CD4-positive, alpha-beta T cell treated with Interleukin-21 for 1 hour (primary cell): ENCODE data around the gene TCF12.
"Not testable (repeated sequence)": the region's sequence is repeated elsewhere in the genome, so short reads cannot be mapped to it uniquely, and the experiment has no call there.

Source experiments
- DNase-seq: peaks from one replicate; pipeline ENCODE4 v3.0.0-alpha.2; 2020

TCF12 gene

DNA sequence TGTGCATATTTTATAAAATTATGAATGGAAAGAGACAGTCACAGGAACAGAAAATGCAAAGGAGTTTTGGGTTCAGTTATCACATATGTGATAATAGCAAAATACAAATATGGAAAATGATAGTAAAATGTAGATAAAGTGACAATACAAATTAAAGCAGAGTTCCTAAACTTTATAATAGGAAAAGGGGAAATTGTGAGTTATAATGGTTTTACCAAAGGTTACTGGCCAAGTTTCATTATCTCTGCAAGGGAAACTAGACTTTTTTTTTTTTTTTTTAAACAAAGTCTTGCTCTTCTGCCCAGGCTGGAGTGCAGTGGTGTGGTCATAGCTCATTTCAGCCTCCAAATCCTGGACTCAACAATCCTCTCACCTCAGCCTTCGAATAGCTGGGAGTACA is 229.2 kb downstream of the TCF12 start:
- DNase-seq, result no peak

GRCh38 chr15:57148262-57148661 is 229.8 kb downstream of the TCF12 start:
- no peak for DNase-seq

- DNase-seq, result no peak
Measured at GRCh38 chr15:57149196-57149595, 230.8 kb downstream of the TCF12 start.

DNA sequence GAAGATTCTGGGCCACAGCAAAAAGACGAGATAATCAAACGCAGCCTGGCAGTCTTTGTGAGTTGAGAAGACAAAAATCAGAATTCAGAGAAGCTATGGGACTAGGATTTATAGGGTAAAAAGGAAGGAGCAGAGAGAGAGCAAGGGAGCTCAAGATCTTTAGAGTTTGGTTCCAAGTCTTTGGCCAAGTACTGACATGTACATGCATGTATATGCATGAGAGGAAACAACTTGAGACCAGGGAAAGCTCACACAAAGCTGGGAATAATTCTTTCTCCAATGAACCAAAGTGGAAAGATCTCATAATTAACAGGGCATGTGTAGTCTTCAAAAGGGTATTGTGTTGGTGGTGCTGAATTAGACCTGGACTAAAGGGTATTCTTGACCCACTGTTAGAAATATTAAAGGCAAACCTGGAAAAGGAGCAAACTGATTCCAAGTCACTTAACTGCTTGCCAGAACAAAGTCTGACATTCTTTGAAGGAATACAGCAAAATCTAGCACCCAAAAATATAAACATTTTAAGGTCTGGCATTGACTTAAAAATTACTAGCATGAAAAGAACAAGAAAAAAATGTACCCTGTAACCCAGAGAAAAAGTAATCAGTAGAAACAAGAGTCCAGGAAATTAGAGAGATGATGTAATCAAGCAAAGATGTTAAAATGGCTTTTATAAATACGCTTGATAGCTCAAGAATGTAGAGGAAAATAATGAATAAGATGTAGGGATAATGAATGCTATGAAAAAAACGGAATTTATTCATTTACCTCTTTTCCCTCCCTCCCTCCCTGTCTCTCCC is 231.8 kb downstream of the TCF12 start:
- no peak for DNase-seq

DNA sequence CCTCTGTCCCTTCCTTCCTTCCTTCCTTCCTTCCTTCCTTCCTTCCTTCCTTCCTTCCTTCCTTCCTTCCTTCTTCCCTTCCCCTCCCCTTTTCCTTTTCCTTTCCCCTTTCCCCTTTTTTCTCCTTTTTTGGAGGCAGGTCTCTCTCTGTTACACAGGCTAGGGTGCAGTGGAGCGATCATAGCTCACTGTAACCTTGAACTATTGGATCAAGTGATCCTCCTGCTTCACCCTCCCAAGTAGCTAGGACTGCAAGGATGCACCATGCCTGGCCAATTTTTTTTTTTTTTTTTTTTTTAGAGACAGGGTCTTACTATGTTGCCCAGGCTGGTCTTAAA is 232.4 kb downstream of the TCF12 start:
- not testable (repeated sequence) for DNase-seq

- DNase-seq, result no peak
Measured at GRCh38 chr15:57152133-57152532, 233.7 kb downstream of the TCF12 start.

GRCh38 chr15:57152666-57153539 is 234.5 kb downstream of the TCF12 start:
- peak; percentile 13 for DNase-seq

GRCh38 chr15:57156210-57156884 is 237.9 kb downstream of the TCF12 start:
- no peak for DNase-seq

- no peak for DNase-seq
Measured at GRCh38 chr15:57158589-57158988, 240.1 kb downstream of the TCF12 start.

DNA sequence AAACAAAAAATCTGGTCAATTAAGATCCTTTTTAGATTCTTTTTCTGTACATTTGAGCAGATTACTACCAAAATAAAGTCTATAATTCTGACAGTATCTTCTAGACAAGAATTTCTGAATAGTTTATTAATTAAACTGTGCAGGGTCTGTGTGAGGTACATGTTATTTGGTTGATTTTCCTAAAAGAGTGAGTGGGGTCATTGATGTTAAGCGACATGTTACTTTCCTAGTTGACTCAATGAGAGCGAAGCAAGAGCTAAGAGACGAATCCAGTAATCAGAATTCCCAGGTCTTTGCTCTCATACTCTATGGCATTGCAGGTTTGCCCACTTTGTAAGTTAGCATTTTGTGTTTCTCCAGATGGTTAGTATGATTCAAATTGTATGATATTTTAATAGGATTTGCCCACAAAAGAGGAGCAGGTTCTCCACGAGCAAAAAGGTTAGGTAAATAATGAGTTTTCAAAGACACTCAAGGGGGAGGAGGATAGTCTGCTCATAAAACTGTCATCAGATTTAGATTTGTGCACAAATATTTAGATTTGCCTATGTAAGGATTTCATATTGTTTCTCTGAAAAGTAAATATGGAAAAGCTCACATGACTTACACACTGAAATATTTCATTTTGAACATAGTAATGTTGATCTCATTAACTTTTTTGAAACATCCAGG is 240.7 kb downstream of the TCF12 start:
- no peak for DNase-seq

DNA sequence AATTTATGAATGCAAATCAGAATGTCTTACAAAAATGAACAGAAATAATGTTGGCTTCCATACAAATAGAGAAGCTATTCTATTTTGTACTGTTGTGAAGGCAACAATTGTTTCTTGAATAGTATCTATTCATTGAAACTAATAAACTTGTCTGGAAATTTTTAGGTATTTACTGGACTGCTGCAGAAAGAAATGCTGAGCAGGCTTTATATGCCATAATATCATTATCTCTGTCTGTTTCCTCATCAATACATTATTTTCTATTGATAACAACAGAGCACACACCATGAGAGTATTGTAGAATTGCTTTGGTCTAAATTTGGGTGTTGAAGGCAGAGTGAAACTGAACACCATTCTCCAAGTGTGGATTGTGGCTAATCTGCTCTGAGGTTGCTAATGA is 241.3 kb downstream of the TCF12 start:
- DNase-seq, result no peak

- DNase-seq, result no peak
Measured at GRCh38 chr15:57160823-57161560, 242.5 kb downstream of the TCF12 start.

- not testable (repeated sequence) for DNase-seq
Measured at GRCh38 chr15:57164251-57164650, 245.8 kb downstream of the TCF12 start.

DNA sequence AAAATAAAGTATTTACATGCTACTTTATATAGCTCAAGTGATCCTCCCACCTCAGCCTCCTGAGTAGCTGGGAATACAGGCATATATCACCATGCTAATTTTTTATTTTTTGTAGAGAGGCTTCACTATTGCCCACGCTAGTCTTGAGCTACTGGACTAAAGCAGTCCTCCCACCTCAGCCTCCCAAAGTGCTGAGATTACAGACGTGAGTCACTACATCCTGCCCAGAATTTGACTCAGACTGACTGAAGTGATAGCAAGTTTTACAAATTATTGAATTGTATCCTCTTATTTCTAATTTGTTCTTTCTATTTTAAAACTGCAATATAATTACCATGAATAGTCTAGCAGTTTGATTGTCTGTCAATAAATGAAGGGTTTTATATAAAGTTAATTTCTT is 247.5 kb downstream of the TCF12 start:
- no peak for DNase-seq

DNA sequence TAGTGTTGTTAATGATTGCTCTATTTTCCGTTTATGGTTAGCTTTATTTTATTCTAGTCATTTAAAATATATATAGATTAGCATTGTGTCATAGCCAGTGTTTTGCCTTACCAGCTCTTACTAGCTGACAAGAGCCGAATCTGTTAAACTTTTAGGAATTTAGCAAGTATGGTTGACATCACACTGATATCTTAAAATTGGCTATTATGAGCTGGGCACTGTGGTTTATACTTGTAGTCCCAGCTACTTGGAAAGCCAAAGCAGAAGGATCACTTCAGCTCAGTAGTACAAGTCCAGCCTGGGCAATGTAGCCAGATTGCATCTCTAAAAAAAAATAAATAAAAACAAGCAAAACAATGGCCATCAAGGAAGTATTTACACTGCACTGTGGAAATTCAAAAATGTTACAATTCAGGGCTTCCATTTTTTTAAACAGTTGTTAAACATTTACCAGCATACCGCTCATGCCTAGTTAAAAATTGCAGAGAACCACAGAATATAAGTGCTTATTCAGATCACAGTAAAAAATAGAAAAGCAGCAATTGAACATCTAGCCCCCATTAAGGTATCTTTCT is 249.5 kb downstream of the TCF12 start:
- no peak for DNase-seq

- no peak for DNase-seq
Measured at GRCh38 chr15:57169643-57170042, 251.2 kb downstream of the TCF12 start.

GRCh38 chr15:57171426-57171825 is 253.0 kb downstream of the TCF12 start:
- no peak for DNase-seq

- DNase-seq, result no peak
Measured at GRCh38 chr15:57172925-57173324, 254.5 kb downstream of the TCF12 start.

GRCh38 chr15:57183041-57183440 is 264.6 kb downstream of the TCF12 start:
- DNase-seq, result no peak

- DNase-seq, result no peak
Measured at GRCh38 chr15:57183614-57184344, 265.3 kb downstream of the TCF12 start.

DNA sequence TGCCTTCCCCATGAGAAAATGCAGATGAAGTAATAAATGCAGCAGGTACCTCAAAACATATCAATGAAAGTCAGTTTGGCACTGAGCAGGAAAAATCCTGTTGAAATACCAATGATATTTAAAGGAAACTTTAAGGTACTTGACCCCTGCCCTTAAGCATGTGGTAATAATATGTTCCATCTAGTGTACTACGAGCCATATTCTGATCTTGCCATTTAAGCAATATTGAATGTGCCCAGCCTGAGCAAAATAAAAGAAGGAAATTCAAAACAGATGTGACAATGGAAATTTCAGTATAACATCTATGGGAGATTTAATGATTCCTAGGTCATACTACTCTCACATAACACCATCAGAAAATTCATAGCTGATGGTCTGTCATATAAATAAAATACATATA is 266.1 kb downstream of the TCF12 start:
- no peak for DNase-seq
